Activated CD8-positive, alpha-beta memory T cell treated with anti-CD3 and anti-CD28 coated beads for 48 hours (primary cell): ENCODE data around the gene MAP3K1.

Experiments
- DNase-seq, 3 experiments: peaks; one replicate each; pipeline ENCODE4 v3.0.0-alpha.2; 2020; ENCODE audit warnings: low read depth in 2 of 3, low spot score in 2 of 3

MAP3K1 gene

GRCh38 chr5:56845277-56845676, 29.9 kb downstream of the MAP3K1 start:
- no peak for DNase-seq

- DNase-seq, result no peak
Measured at GRCh38 chr5:56845904-56846480, 30.6 kb downstream of the MAP3K1 start.

DNA sequence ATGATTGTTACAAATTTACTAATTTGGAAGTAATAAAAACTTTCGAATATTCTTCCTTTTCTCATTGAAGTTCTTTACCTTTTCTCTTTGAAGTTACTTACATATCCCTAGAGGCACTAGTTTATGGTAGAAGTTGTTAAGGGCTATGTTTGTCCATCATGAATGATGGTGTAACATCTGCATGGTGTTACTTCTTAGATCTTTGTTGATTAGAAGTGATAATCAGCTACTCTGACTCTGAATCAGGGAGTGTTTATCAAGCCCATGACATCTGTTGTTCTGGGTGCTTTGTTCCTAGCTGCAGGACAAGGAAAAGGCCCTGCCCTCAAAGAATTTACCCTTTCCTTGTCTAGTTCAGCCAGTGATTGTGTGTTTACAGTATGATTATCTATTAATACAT, 32.9 kb downstream of the MAP3K1 start:
- DNase-seq, result no peak

DNA sequence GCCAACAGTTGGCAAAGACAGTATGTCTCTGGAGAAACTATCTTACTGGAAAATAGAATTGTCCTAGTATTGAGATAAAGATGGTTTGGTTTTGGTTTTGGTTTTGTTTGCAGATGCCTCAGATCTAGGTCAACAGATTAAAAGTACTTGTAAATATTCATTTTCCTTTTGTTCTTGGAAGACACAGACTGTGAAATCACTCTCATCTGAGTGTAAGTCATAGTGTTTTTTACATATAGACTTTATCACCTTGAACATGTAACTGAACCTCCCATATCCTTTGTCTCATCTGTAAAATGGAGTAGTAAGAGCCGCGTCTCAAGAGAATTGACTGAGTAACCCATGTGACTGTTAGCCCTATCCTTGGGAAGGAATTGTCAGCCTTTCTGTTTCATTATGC, 34.3 kb downstream of the MAP3K1 start:
- no peak for DNase-seq

GRCh38 chr5:56850423-56850822, 35.1 kb downstream of the MAP3K1 start:
- DNase-seq, result no peak

DNA sequence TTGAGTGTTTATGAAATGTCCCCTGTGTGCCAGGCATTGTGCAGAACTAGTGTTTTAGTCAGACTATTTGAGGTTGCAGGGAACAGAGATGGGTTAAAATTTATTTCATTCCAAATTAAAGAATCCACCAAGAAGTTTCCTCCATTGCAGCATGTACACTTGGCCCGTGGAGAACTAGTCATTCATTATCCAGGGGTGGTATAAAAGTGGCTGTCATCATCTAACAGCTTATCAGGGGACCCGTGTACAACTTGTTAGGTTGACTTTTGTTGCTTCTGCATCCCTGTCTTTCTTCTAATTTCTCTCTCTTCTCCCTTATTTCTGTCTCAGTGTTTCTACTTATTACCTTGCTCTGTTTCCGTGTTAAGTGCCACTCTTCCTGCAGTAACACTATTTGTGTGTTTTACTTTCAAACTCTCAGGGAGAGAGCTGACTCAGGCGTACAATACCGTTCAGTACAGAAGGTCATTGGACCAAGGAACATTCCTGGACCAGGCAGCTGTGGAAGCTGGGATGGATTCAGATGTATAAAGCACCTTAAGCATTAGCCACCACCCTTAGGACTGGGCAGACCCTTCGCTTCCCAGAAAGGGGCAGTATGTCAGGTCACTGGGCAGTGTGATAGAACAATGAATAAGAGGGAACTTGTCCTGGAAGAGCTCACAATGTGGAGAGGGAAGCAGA, 36.1 kb downstream of the MAP3K1 start:
- DNase-seq, result no peak

GRCh38 chr5:56852228-56853000, 37.1 kb downstream of the MAP3K1 start:
- DNase-seq, result no peak

DNA sequence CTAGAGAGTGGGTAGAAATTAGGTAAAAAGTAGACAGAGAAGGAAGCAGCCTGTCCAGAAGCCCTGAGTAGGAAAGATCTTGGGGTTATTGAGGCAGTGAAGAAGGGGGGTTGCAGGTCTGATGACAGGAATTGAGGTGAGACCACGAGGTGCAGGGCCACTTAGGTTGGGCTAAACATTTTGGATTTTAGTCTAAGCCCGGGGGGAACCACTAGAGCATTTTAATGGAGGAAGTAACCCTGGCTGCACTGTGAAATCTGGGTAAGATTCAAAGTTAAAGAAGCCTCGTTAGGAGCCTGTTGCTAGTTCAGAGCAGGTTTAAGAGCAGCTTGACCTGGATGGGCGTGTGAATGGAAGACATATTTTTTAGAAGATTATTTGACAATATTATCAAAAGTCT, 38.3 kb downstream of the MAP3K1 start:
- DNase-seq, result no peak

GRCh38 chr5:56854920-56855319, 39.6 kb downstream of the MAP3K1 start:
- no peak for DNase-seq

GRCh38 chr5:56856541-56857178, 41.3 kb downstream of the MAP3K1 start:
- DNase-seq, result no peak

DNA sequence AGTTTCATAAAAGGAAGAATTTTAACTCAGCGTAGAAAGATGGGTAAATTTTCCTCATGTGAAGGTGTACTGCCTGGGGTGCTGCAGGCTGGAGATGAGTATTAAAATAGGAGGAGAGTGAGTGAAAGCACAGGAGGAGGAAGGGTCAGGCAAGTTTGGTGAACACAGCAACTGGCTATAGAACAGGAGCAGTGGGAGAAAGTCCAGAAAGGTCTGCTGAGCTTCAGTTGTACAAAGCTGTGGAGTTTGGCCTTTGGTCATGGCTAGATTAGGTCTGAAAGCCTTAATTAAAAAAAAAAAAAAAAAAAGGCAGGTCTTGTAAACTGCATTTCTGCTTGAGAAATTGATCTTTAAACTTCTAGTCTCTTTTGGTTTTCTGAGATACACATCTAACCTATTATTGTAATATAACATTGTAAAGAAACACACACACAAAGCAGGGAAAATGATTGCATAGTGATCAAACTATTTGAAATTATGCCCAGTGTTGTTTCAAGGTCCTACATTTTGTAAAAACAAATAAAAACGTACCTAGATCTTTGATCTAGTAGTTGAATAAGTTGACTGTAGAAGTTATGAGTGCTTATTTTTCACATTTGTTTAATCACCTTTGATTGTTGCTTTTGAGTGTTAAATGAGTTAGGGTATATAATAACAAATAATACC, 43.6 kb downstream of the MAP3K1 start:
- no peak for DNase-seq

GRCh38 chr5:56861893-56862485, 46.6 kb downstream of the MAP3K1 start:
- DNase-seq, result no peak

GRCh38 chr5:56862909-56863308, 47.6 kb downstream of the MAP3K1 start:
- DNase-seq, result no peak

DNA sequence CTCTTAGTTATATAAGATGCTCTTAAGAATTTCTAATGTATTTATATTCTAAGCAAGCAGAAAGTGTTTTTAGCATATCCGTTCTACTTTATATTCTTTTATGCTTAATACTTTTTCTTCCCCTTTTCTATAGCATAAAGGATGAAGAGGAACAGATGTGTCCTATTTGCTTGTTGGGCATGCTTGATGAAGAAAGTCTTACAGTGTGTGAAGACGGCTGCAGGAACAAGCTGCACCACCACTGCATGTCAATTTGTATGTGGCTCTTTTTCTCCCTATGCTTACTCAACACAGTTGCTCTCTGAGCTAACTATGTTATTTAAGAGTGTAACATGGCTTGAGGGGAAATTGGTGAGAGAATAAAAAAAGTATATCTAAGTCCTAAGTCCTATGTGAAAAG, 56.4 kb downstream of the MAP3K1 start:
- no peak for DNase-seq

- DNase-seq, result no peak
Measured at GRCh38 chr5:56873056-56873455, 57.7 kb downstream of the MAP3K1 start.

- DNase-seq, result no peak
Measured at GRCh38 chr5:56876327-56876726, 61.0 kb downstream of the MAP3K1 start.

DNA sequence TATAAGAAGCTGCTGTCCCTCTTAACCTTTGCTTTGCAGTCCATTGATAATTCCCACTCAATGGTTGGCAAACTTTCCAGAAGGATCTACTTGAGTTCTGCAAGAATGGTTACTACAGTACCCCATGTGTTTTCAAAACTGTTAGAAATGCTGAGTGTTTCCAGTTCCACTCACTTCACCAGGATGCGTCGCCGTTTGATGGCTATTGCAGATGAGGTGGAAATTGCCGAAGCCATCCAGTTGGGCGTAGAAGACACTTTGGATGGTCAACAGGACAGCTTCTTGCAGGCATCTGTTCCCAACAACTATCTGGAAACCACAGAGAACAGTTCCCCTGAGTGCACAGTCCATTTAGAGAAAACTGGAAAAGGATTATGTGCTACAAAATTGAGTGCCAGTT, 66.2 kb downstream of the MAP3K1 start:
- no peak for DNase-seq

DNA sequence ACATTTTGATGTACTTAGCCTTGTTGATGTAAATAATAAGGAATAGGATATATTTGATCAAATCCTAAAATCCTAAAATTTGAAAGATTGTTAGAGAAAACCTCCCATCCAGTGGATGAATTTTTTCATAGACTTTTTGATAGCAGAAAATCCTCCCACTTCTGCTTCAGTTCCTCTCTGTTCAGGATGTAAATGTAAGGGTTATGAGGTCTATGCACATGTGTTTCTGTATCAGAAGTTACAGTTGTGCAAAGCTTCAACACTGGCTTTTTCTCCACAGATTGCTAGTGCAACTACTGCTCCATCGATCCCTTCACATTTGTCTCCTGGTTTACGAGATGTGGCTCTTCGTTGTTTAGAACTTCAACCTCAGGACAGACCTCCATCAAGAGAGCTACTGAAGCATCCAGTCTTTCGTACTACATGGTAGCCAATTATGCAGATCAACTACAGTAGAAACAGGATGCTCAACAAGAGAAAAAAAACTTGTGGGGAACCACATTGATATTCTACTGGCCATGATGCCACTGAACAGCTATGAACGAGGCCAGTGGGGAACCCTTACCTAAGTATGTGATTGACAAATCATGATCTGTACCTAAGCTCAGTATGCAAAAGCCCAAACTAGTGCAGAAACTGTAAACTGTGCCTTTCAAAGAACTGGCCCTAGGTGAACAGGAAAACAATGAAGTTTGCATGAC, 78.1 kb downstream of the MAP3K1 start:
- DNase-seq, result no peak

- DNase-seq, result no peak
Measured at GRCh38 chr5:56896763-56897162, 81.4 kb downstream of the MAP3K1 start.

- no peak for DNase-seq
Measured at GRCh38 chr5:56898213-56898612, 82.9 kb downstream of the MAP3K1 start.
